B cell (primary cell): ENCODE measurements around the gene TEDC2. TPM values are rescaled to one million over a fixed set of nuclear protein-coding genes. Genes with fewer than 3 reads are reported as not detected.

Experiments
- ATAC-seq: fragments of 200-7000 bp; cut with Tn5 transposase; one replicate; pipeline ENCODE4 v1.10.0; 2021; ENCODE audit warnings: low read depth, mild to moderate bottlenecking, moderate number of reproducible peaks, moderate library complexity
- CTCF ChIA-PET: fragments of 350-600 bp; sonication (Branson Sonifier 250); formaldehyde crosslinking; loops from one replicate; lab custom pipeline; 2021; ENCODE audit warnings: antibody characterized with exemption, inconsistent platforms; lab: Charles Lee
- POLR2A ChIA-PET: fragments of 350-600 bp; sonication (Branson Sonifier 250); formaldehyde crosslinking; loops from one replicate; lab custom pipeline; 2021; ENCODE audit warnings: antibody characterized with exemption; lab: Charles Lee
- DNase-seq: peaks from one replicate; pipeline ENCODE4 v3.0.0; 2013
- H2AFZ ChIP-seq: 2 replicates; pipeline ENCODE4 v1.6.1; 2012; ENCODE audit warnings: mild to moderate bottlenecking, low read depth, low read length; ENCODE audit not compliant: insufficient read depth, poor library complexity, severe bottlenecking
- H3K27ac ChIP-seq, 2 donors: 1 replicate in 1 of 2; 2 replicates in 1 of 2; pipeline ENCODE4 v1.5.1; 2012 to 2013; ENCODE audit warnings: low read length in 2 of 2, mild to moderate bottlenecking in 2 of 2, moderate library complexity in 1 of 2
- H3K27me3 ChIP-seq, 4 experiments: fragments of 200-600 bp in 1 of 4; sonication (generic) in 1 of 4; replicated peaks in 1 of 4; 1 replicate in 2 of 4; 2 replicates in 2 of 4; pipeline versions ENCODE4 v1.6.1 to v1.7.0; 2013 to 2016; ENCODE audit warnings: low read length in 3 of 4, mild to moderate bottlenecking in 2 of 4, mixed read lengths in 1 of 4, moderate library complexity in 1 of 4; ENCODE audit not compliant: insufficient read depth in 4 of 4, control insufficient read depth in 3 of 4; ENCODE audit errors: control extremely low read depth in 1 of 4
- H3K36me3 ChIP-seq, 2 experiments: replicated peaks in 1 of 2; 1 replicate in 1 of 2; 2 replicates in 1 of 2; pipeline versions ENCODE4 v1.6.1 to v1.7.1; 2013; ENCODE audit warnings: low read length in 1 of 2; ENCODE audit not compliant: insufficient read depth in 2 of 2, control insufficient read depth in 1 of 2; ENCODE audit errors: control extremely low read depth in 1 of 2, extremely low read depth in 1 of 2
- H3K4me1 ChIP-seq, 2 donors: fragments of 200-600 bp in 1 of 2; sonication (generic) in 1 of 2; 1 replicate in 1 of 2; 2 replicates in 1 of 2; pipeline versions ENCODE4 v1.5.1 to v1.6.1; 2013 to 2017; ENCODE audit warnings: low read length in 2 of 2; ENCODE audit not compliant: control insufficient read depth in 2 of 2, insufficient read depth in 2 of 2
- H3K4me2 ChIP-seq: replicated peaks from 2 replicates; pipeline ENCODE3; 2012; ENCODE audit warnings: mild to moderate bottlenecking, low read depth, low read length; ENCODE audit not compliant: poor library complexity, severe bottlenecking
- H3K4me3 ChIP-seq, 5 experiments: fragments of 200-600 bp in 1 of 5; sonication (generic) in 1 of 5; 1 replicate in 3 of 5; 2 replicates in 2 of 5; pipeline versions ENCODE4 v1.5.1 to v1.7.0; 2011 to 2016; ENCODE audit warnings: low read length in 4 of 5, mild to moderate bottlenecking in 4 of 5, low read depth in 2 of 5, control low read depth in 1 of 5, moderate library complexity in 1 of 5; ENCODE audit not compliant: insufficient read depth in 1 of 5; ENCODE audit errors: control extremely low read depth in 1 of 5, extremely low read depth in 1 of 5
- H3K79me2 ChIP-seq: fragments of 200-600 bp; sonication (generic); one replicate; pipeline ENCODE4 v1.6.0; 2016; ENCODE audit warnings: low read length; ENCODE audit not compliant: control insufficient read depth, insufficient read depth
- H3K9ac ChIP-seq: fragments of 200-600 bp; sonication (generic); 2 replicates; pipeline ENCODE4 v1.6.1; 2017; ENCODE audit warnings: mild to moderate bottlenecking, low read length, moderate library complexity
- H3K9me3 ChIP-seq, 3 donors: one replicate each; pipeline versions ENCODE4 v1.6.1 to v1.7.1; 2013; ENCODE audit warnings: low read length in 2 of 3; ENCODE audit not compliant: control insufficient read depth in 2 of 3, insufficient read depth in 1 of 3; ENCODE audit errors: control extremely low read depth in 1 of 3
- H4K20me1 ChIP-seq: 2 replicates; pipeline ENCODE4 v1.6.0; 2012; ENCODE audit warnings: mild to moderate bottlenecking, low read length; ENCODE audit not compliant: insufficient read depth, control insufficient read depth, poor library complexity, severe bottlenecking
- H3K27ac Mint-ChIP-seq: one replicate; pipeline ENCODE4 v1.8.0; 2021; ENCODE audit warnings: mixed read lengths
- H3K27me3 Mint-ChIP-seq: one replicate; pipeline ENCODE4 v1.8.0; 2021; ENCODE audit warnings: mixed read lengths
- H3K4me1 Mint-ChIP-seq: one replicate; pipeline ENCODE4 v1.8.0; 2021; ENCODE audit warnings: mixed read lengths
- H3K4me3 Mint-ChIP-seq: one replicate; pipeline ENCODE4 v1.8.0; 2021; ENCODE audit warnings: mixed read lengths
- H3K9me3 Mint-ChIP-seq: one replicate; pipeline ENCODE4 v1.8.0; 2022; ENCODE audit warnings: mixed read lengths; ENCODE audit not compliant: insufficient read depth
- CTCF ChIP-seq: fragments of 200-600 bp; IDR thresholded peaks from one replicate; pipeline ENCODE4 v1.8.0; 2022; ENCODE audit warnings: antibody characterized with exemption, mild to moderate bottlenecking
- EZH2 ChIP-seq: IDR thresholded peaks from 2 replicates; pipeline ENCODE4 v1.6.1; 2012; ENCODE audit warnings: borderline replicate concordance, low read depth, mild to moderate bottlenecking, moderate library complexity, low read length; ENCODE audit not compliant: insufficient read depth, poor library complexity, severe bottlenecking
- WGBS: methylation state at CpG from one replicate; pipeline ENCODE4 v1.1.5; 2013; ENCODE audit warnings: missing lambda C conversion rate; ENCODE audit not compliant: insufficient coverage; 5-methylcytosine and 5-hydroxymethylcytosine counted together
- intact Hi-C: fragments of 100-400 bp; cut with micrococcal nuclease; formaldehyde crosslinking; loops from one replicate; pipeline ENCODE4 v1.10.0; 2022
- polyA plus RNA-seq: library from polyadenylated mRNA; depleted of rRNA; stranded (reverse); fragments of >200 nt; gene quantifications from 2 replicates; pipeline ENCODE4 v1.2.3, GENCODE V29; 2012
- total RNA-seq, 2 donors: library from RNA; stranded (reverse); fragments of 120-200 nt in 1 of 2; gene quantifications; 1 replicate in 1 of 2; 2 replicates in 1 of 2; pipeline versions ENCODE4 v1.2.3 to v1.2.4, GENCODE V29; 2013 to 2022

TEDC2 gene
- total and polyA plus RNA-seq, 2 donors (not counting 1 experiment from before 2014, with no cell fraction given), result 1.1 to 2.9 TPM

GRCh38 chr16:2484898-2485508 lies 25.1 kb downstream of the TEDC2 start:
- intact Hi-C loops, result no loop called here
- H3K27ac Mint-ChIP-seq, result no peak overlapping the region

More at GRCh38 chr16:2484898-2485508, 25.1 kb downstream of the TEDC2 start:
- Mint-ChIP-seq H3K4me3 (no peak overlapping the region), H3K9me3 (no peaks in the 10 kb centered on the region), H3K27me3 (no peaks in the 10 kb centered on the region), H3K4me1 (peaks cover 19% of the 10 kb centered on the region)
- WGBS, result 87% methylated on average over 3 of the region's 13 CpGs
- H3K27me3 ChIP-seq, result no peaks in the 10 kb centered on the region
- ChIA-PET POLR2A (no interaction called here), CTCF (interaction anchor here (1.0 to 4.8 kb wide), 3 partner anchors 56 to 291 kb away, joined by 4 to 31 read pairs (median 28); partner anchors contain the start of gene CCNF)
- H3K36me3 ChIP-seq, result no peaks in the 10 kb centered on the region
- TF ChIP-seq EZH2, result no peak
- no peak for TF ChIP-seq CTCF
- no peaks in the 10 kb centered on the region for H3K9me3 ChIP-seq
- H3K4me1 ChIP-seq, result peaks cover 24 to 26% of the 10 kb centered on the region in 2 donors
- ATAC-seq (no peak), DNase-seq (no peak)
- H3K4me2 ChIP-seq, result no peak overlapping the region
- H4K20me1 ChIP-seq, result no peaks in the 10 kb centered on the region
- no peak overlapping the region for H3K9ac ChIP-seq
- no peak overlapping the region for H2AFZ ChIP-seq
- no peak overlapping the region for H3K27ac ChIP-seq
- H3K4me3 ChIP-seq, result no peak overlapping the region
- peaks cover 68% of the 10 kb centered on the region for H3K79me2 ChIP-seq
